IMR-90 (cell line): ENCODE results near the gene MLST8. TPM values are rescaled to one million over a fixed set of nuclear protein-coding genes. Genes with fewer than 3 reads are reported as not detected.

Experiments used
- ATAC-seq: fragments of 200-7000 bp; cut with Tn5 transposase; 2 replicates; pipeline ENCODE4 v1.9.1; 2020; ENCODE audit warnings: low read depth, mild to moderate bottlenecking, moderate library complexity
- BruUV-seq: library from RNA; stranded (reverse); fragments of 400-500 nt; replicated peaks from 2 replicates; lab custom pipeline; 2021; lab: Mats Ljungman, UMichigan
- CTCF ChIA-PET: fragments of 300-600 bp; formaldehyde crosslinking; extraction: SDS; loops from one replicate; lab custom pipeline; 2021; ENCODE audit warnings: antibody characterized with exemption; lab: Yijun Ruan, JAX
- POLR2A ChIA-PET: fragments of 300-600 bp; sonication (Branson Sonifier 250); formaldehyde crosslinking; loops from one replicate; lab custom pipeline; 2022; ENCODE audit warnings: antibody characterized with exemption; ENCODE audit not compliant: unreplicated experiment; lab: Charles Lee
- DNase-seq: peaks from one replicate; pipeline ENCODE4 v3.0.0; 2013
- H2AFZ ChIP-seq: replicated peaks from 2 replicates; pipeline ENCODE3; 2013; ENCODE audit warnings: low read length, mild to moderate bottlenecking; ENCODE audit not compliant: poor library complexity
- H2AK5ac ChIP-seq: 2 replicates; pipeline ENCODE4 v1.6.1; 2013; ENCODE audit warnings: low read depth, low read length, inconsistent platforms
- H2AK9ac ChIP-seq: replicated peaks from 2 replicates; pipeline ENCODE3; 2013; ENCODE audit warnings: mild to moderate bottlenecking, low read depth, low read length, moderate library complexity; ENCODE audit not compliant: poor library complexity
- H2BK120ac ChIP-seq: 2 replicates; pipeline ENCODE4 v1.6.1; 2013; ENCODE audit warnings: low read depth, low read length, inconsistent platforms
- H2BK15ac ChIP-seq: 3 replicates; pipeline ENCODE4 v1.6.1; 2013; ENCODE audit warnings: low read depth, low read length, inconsistent platforms
- H2BK20ac ChIP-seq: 2 replicates; pipeline ENCODE4 v1.6.1; 2013; ENCODE audit warnings: low read depth, mild to moderate bottlenecking, inconsistent platforms, low read length, moderate library complexity
- H2BK5ac ChIP-seq: 2 replicates; pipeline ENCODE4 v1.6.1; 2013; ENCODE audit warnings: mild to moderate bottlenecking, low read depth, low read length, inconsistent platforms; ENCODE audit not compliant: poor library complexity, severe bottlenecking
- H3K14ac ChIP-seq: replicated peaks from 2 replicates; pipeline ENCODE4 v1.6.1; 2013; ENCODE audit warnings: low read depth, low read length, inconsistent platforms
- H3K18ac ChIP-seq: 2 replicates; pipeline ENCODE4 v1.6.1; 2013; ENCODE audit warnings: low read depth, low read length, control low read depth
- H3K23ac ChIP-seq: 2 replicates; pipeline ENCODE4 v1.6.1; 2013; ENCODE audit warnings: low read depth, low read length, inconsistent platforms
- H3K27ac ChIP-seq: 2 replicates; pipeline ENCODE4 v1.5.1; 2013; ENCODE audit warnings: mild to moderate bottlenecking, control low read depth, low read length; ENCODE audit not compliant: insufficient read depth
- H3K27me3 ChIP-seq: 2 replicates; pipeline ENCODE4 v1.6.1; 2013; ENCODE audit warnings: low read length; ENCODE audit not compliant: control insufficient read depth, insufficient read depth
- H3K36me3 ChIP-seq: 2 replicates; pipeline ENCODE4 v1.6.1; 2013; ENCODE audit warnings: low read length, mixed read lengths; ENCODE audit not compliant: control insufficient read depth, insufficient read depth
- H3K4ac ChIP-seq: 2 replicates; pipeline ENCODE4 v1.6.1; 2013; ENCODE audit warnings: low read depth, low read length, inconsistent platforms
- H3K4me1 ChIP-seq: 2 replicates; pipeline ENCODE4 v1.6.1; 2013; ENCODE audit warnings: low read length, mixed read lengths; ENCODE audit not compliant: control insufficient read depth, insufficient read depth
- H3K4me2 ChIP-seq: 2 replicates; pipeline ENCODE4 v1.6.1; 2013; ENCODE audit warnings: low read depth, mild to moderate bottlenecking, control low read depth, low read length, moderate library complexity
- H3K4me3 ChIP-seq: 2 replicates; pipeline ENCODE4 v1.5.1; 2013; ENCODE audit warnings: low read depth, mild to moderate bottlenecking, control low read depth, low read length, moderate library complexity; ENCODE audit not compliant: insufficient read depth
- H3K56ac ChIP-seq: 2 replicates; pipeline ENCODE4 v1.6.1; 2013; ENCODE audit warnings: low read length, inconsistent platforms; ENCODE audit not compliant: insufficient read depth; ENCODE audit errors: extremely low read depth
- H3K79me1 ChIP-seq, 2 experiments: 2 replicates each; pipeline ENCODE4 v1.6.1; 2013; ENCODE audit warnings: low read length in 2 of 2, inconsistent platforms in 1 of 2, low read depth in 1 of 2
- H3K9ac ChIP-seq: 2 replicates; pipeline ENCODE4 v1.6.1; 2013; ENCODE audit warnings: low read depth, low read length, control low read depth
- H3K9me1 ChIP-seq: 2 replicates; pipeline ENCODE4 v1.6.1; 2013; ENCODE audit warnings: low read length, inconsistent platforms; ENCODE audit not compliant: insufficient read depth
- H3K9me3 ChIP-seq: 2 replicates; pipeline ENCODE4 v1.6.1; 2013; ENCODE audit warnings: low read length; ENCODE audit not compliant: control insufficient read depth, insufficient read depth
- H4K20me1 ChIP-seq: 2 replicates; pipeline ENCODE4 v1.6.1; 2013; ENCODE audit warnings: low read length, inconsistent platforms; ENCODE audit not compliant: insufficient read depth
- H4K5ac ChIP-seq: 2 replicates; pipeline ENCODE4 v1.6.1; 2013; ENCODE audit warnings: mild to moderate bottlenecking, low read depth, low read length, control low read depth
- H4K8ac ChIP-seq, 2 experiments: 2 replicates each; pipeline ENCODE4 v1.6.1; 2013; ENCODE audit warnings: low read depth in 2 of 2, low read length in 2 of 2, control low read depth in 1 of 2, inconsistent platforms in 1 of 2
- H4K91ac ChIP-seq: 2 replicates; pipeline ENCODE4 v1.6.1; 2013; ENCODE audit warnings: low read depth, low read length, inconsistent platforms; ENCODE audit not compliant: insufficient read depth
- BHLHE40 ChIP-seq: fragments of 150-350 bp; IDR thresholded peaks from 2 replicates; pipeline ENCODE4 v1.6.1; 2016; ENCODE audit warnings: mild to moderate bottlenecking, low read depth, low read length
- CEBPB ChIP-seq: IDR thresholded peaks from 2 replicates; pipeline ENCODE4 v1.6.1; 2012; ENCODE audit warnings: low read depth, low read length, improper control_type of control experiment
- CHD1 ChIP-seq: IDR thresholded peaks from 2 replicates; pipeline ENCODE4 v1.6.1; 2012; ENCODE audit warnings: low read depth, low read length, improper control_type of control experiment
- ELK1 ChIP-seq: fragments of 150-350 bp; IDR thresholded peaks from 2 replicates; pipeline ENCODE4 v1.6.1; 2016; ENCODE audit warnings: low read depth, mild to moderate bottlenecking, low read length, moderate library complexity, borderline replicate concordance
- FOS ChIP-seq: fragments of 150-350 bp; IDR thresholded peaks from 2 replicates; pipeline ENCODE4 v1.6.1; 2016; ENCODE audit warnings: low read depth, low read length
- MAFK ChIP-seq: IDR thresholded peaks from 2 replicates; pipeline ENCODE4 v1.6.1; 2012; ENCODE audit warnings: low read depth, low read length, improper control_type of control experiment
- MAZ ChIP-seq: IDR thresholded peaks from 2 replicates; pipeline ENCODE4 v1.6.1; 2012; ENCODE audit warnings: low read depth, mild to moderate bottlenecking, low read length, improper control_type of control experiment, moderate library complexity, borderline replicate concordance
- MXI1 ChIP-seq: IDR thresholded peaks from 2 replicates; pipeline ENCODE4 v1.6.1; 2012; ENCODE audit warnings: low read depth, mild to moderate bottlenecking, low read length, moderate library complexity, borderline replicate concordance
- NFE2L2 ChIP-seq: fragments of 150-350 bp; IDR thresholded peaks from 2 replicates; pipeline ENCODE4 v1.6.1; 2016; ENCODE audit warnings: low read depth, mild to moderate bottlenecking, low read length
- POLR2A ChIP-seq: IDR thresholded peaks from 2 replicates; pipeline ENCODE4 v1.6.1; 2012; ENCODE audit warnings: mild to moderate bottlenecking, low read depth, low read length
- RAD21 ChIP-seq: IDR thresholded peaks from 2 replicates; pipeline ENCODE4 v1.6.1; 2012; ENCODE audit warnings: low read length, improper control_type of control experiment
- RCOR1 ChIP-seq: IDR thresholded peaks from 2 replicates; pipeline ENCODE4 v1.6.1; 2012; ENCODE audit warnings: mild to moderate bottlenecking, low read length, improper control_type of control experiment; ENCODE audit not compliant: insufficient replicate concordance
- RFX5 ChIP-seq: IDR thresholded peaks from 2 replicates; pipeline ENCODE4 v1.8.0; 2012; ENCODE audit warnings: low read depth, mild to moderate bottlenecking, low read length, moderate library complexity
- SMC3 ChIP-seq: fragments of 150-350 bp; IDR thresholded peaks from 2 replicates; pipeline ENCODE4 v1.6.1; 2016; ENCODE audit warnings: low read depth, mild to moderate bottlenecking, antibody characterized with exemption, low read length, moderate library complexity
- USF2 ChIP-seq: fragments of 150-350 bp; IDR thresholded peaks from 2 replicates; pipeline ENCODE4 v1.6.1; 2017; ENCODE audit warnings: mild to moderate bottlenecking, antibody characterized with exemption, low read length, low read depth
- WGBS, 2 experiments: methylation state at CpG; one replicate each; pipeline versions ENCODE4 v1.1.5 to v1.1.7; 2013; ENCODE audit warnings: missing lambda C conversion rate in 2 of 2; ENCODE audit not compliant: insufficient read length in 1 of 2; ENCODE audit errors: extremely low coverage in 2 of 2; 5-methylcytosine and 5-hydroxymethylcytosine counted together
- dilution Hi-C: fragments of 300-500 bp; cut with HindIII; formaldehyde crosslinking; loops from one replicate; pipeline ENCODE4 v1.14.3; 2018; ENCODE audit warnings: low sequenced_read_pairs; ENCODE audit not compliant: unreplicated experiment
- in situ Hi-C: fragments of 300-500 bp; cut with MboI; formaldehyde crosslinking; loops from 3 replicates; pipeline ENCODE4 v1.14.3; 2019; ENCODE audit warnings: low sequenced_read_pairs, inconsistent platforms, mixed read lengths
- intact Hi-C: fragments of 100-400 bp; cut with micrococcal nuclease; formaldehyde crosslinking; loops from 2 replicates; pipeline ENCODE4 v1.10.0; 2022
- polyA plus RNA-seq, 3 experiments: library from polyadenylated mRNA; depleted of rRNA; stranded (reverse); fragments of >200 nt; gene quantifications; 2 replicates each; pipeline ENCODE4 v1.2.3, GENCODE V29; 2012; ENCODE audit warnings: low replicate concordance in 1 of 3
- total RNA-seq: library from RNA; depleted of rRNA; stranded (reverse); fragments of >200 nt; gene quantifications from 2 replicates; pipeline ENCODE4 v1.2.3, GENCODE V29; 2012
- TF ChIP-seq, protein P1 (sequence below): conservative IDR thresholded peaks from 2 replicates; pipeline ENCODE4 v1.5.1; 2012; ENCODE audit warnings: mild to moderate bottlenecking, low read depth, low read length, improper control_type of control experiment

Gene MLST8
- total and polyA plus RNA-seq, 2 of the 4 experiments (the other 2 are of a cell fraction): 34.4 to 93.7 TPM

DNA sequence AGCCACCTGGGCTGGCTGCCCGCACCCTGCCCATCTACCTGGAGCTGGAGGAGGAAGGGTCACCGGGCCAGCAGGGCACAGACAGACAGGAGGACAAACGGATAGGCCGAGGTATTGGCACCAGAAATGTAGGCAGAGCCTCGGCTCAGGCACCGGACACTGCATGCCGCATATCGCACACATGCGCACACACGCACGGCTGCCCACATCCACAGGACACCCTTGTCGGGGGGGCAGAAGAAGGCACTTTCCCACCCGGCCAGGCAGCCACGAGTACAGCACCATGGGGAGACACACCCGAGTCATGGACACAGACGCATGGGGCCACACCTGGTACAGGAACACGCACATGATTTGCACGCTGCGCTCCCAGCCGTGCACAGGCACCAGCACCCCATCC, 23.3 kb upstream of the MLST8 start:
- H2BK120ac ChIP-seq: no peak overlapping the region
- H3K14ac ChIP-seq: no peak overlapping the region
- no peak overlapping the region for H2BK20ac ChIP-seq
- H3K9me1 ChIP-seq: peaks cover 3% of the 10 kb centered on the region; the same call in 1 of the 2 replicates
- dilution Hi-C loops (no loop called here), intact Hi-C loops (no loop called here), in situ Hi-C loops (no loop called here)
- no peaks in the 10 kb centered on the region for H3K4me1 ChIP-seq
- H3K18ac ChIP-seq: no peak overlapping the region
- no peak overlapping the region for H3K9ac ChIP-seq
- no peak overlapping the region for H2AFZ ChIP-seq
- no peak overlapping the region for H3K27ac ChIP-seq
- WGBS, 2 experiments: 93% methylated on average over 13 of the region's 20 CpGs; no CpG with 5 or more reads in 1 of the 2 experiments
- CTCF ChIA-PET: no interaction called here
- H2AK5ac ChIP-seq: no peak overlapping the region
- H2BK5ac ChIP-seq: no peak overlapping the region
- TF ChIP-seq RFX5 (no peak), CHD1 (no peak), CEBPB (no peak), MXI1 (no peak), BHLHE40 (no peak), MAFK (no peak), MAZ (no peak), RCOR1 (no peak), ELK1 (no peak), USF2 (no peak), RAD21 (no peak), POLR2A (no peak), FOS (no peak), SMC3 (no peak), NFE2L2 (no peak)
- TF ChIP-seq, protein P1, sequence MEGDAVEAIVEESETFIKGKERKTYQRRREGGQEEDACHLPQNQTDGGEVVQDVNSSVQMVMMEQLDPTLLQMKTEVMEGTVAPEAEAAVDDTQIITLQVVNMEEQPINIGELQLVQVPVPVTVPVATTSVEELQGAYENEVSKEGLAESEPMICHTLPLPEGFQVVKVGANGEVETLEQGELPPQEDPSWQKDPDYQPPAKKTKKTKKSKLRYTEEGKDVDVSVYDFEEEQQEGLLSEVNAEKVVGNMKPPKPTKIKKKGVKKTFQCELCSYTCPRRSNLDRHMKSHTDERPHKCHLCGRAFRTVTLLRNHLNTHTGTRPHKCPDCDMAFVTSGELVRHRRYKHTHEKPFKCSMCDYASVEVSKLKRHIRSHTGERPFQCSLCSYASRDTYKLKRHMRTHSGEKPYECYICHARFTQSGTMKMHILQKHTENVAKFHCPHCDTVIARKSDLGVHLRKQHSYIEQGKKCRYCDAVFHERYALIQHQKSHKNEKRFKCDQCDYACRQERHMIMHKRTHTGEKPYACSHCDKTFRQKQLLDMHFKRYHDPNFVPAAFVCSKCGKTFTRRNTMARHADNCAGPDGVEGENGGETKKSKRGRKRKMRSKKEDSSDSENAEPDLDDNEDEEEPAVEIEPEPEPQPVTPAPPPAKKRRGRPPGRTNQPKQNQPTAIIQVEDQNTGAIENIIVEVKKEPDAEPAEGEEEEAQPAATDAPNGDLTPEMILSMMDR: no peak
- DNase-seq: no peak
- no peaks in the 10 kb centered on the region for H3K79me1 ChIP-seq
- no peak overlapping the region for H3K56ac ChIP-seq
- H4K20me1 ChIP-seq: peaks cover 7% of the 10 kb centered on the region; the same call in 1 of the 2 replicates
- no peaks in the 10 kb centered on the region for H3K9me3 ChIP-seq
- no peak overlapping the region for H4K8ac ChIP-seq
- H2AK9ac ChIP-seq: no peak overlapping the region
- H3K4me2 ChIP-seq: no peak overlapping the region
- POLR2A ChIA-PET: no interaction called here
- H3K4me3 ChIP-seq: no peak overlapping the region
- no peak overlapping the region for H2BK15ac ChIP-seq
- ATAC-seq: no peak
- H3K27me3 ChIP-seq: no peaks in the 10 kb centered on the region; the same call in 1 of the 2 replicates
- BruUV-seq: no TSS peak
- H3K23ac ChIP-seq: no peak overlapping the region
- no peak overlapping the region for H4K91ac ChIP-seq
- no peak overlapping the region for H4K5ac ChIP-seq
- peaks cover 8% of the 10 kb centered on the region; the same call in 1 of the 2 replicates for H3K36me3 ChIP-seq
- no peak overlapping the region for H3K4ac ChIP-seq
